Endothelial cell (in vitro differentiated cells): ENCODE measurements around the gene FHL3. TPM values are rescaled to one million over a fixed set of nuclear protein-coding genes. Genes with fewer than 3 reads are reported as not detected.

Experiments
- DNase-seq: peaks from one replicate; pipeline ENCODE4 v3.0.0; 2021; ENCODE audit warnings: low spot score
- H3K27ac Mint-ChIP-seq: one replicate; pipeline ENCODE4 v1.8.0; 2021; ENCODE audit warnings: mixed read lengths, inconsistent platforms; ENCODE audit not compliant: unreplicated experiment
- H3K27me3 Mint-ChIP-seq: one replicate; pipeline ENCODE4 v1.8.0; 2021; ENCODE audit warnings: mild to moderate bottlenecking, moderate library complexity, mixed read lengths, inconsistent platforms; ENCODE audit not compliant: unreplicated experiment
- H3K36me3 Mint-ChIP-seq: one replicate; pipeline ENCODE4 v1.8.0; 2021; ENCODE audit warnings: mild to moderate bottlenecking, low read depth, mixed read lengths, inconsistent platforms; ENCODE audit not compliant: unreplicated experiment
- H3K4me1 Mint-ChIP-seq: one replicate; pipeline ENCODE4 v1.8.0; 2021; ENCODE audit warnings: mild to moderate bottlenecking, mixed read lengths, inconsistent platforms; ENCODE audit not compliant: unreplicated experiment
- H3K4me3 Mint-ChIP-seq: one replicate; pipeline ENCODE4 v1.8.0; 2021; ENCODE audit warnings: mild to moderate bottlenecking, mixed read lengths, inconsistent platforms; ENCODE audit not compliant: unreplicated experiment
- H3K9me3 Mint-ChIP-seq: one replicate; pipeline ENCODE4 v1.8.0; 2021; ENCODE audit warnings: mixed read lengths, inconsistent platforms; ENCODE audit not compliant: unreplicated experiment
- total RNA-seq: library from RNA; stranded (reverse); fragmentation: NEBNext Ultra II Directional; extraction: Animal tissue kit (Norgen Biotek cat#: 25700); gene quantifications from one replicate; pipeline ENCODE4 v1.2.1, GENCODE V29; 2021; ENCODE audit not compliant: unreplicated experiment
- TF ChIP-seq, protein P1 (sequence below): fragments of 200-600 bp; sonication (generic); IDR thresholded peaks from one replicate; pipeline ENCODE4 v1.5.0; 2021; ENCODE audit warnings: antibody characterized with exemption; ENCODE audit not compliant: unreplicated experiment

FHL3 gene
- total RNA-seq, 1 donor from 2014 or later, result 142 TPM

- no peak for DNase-seq
- H3K4me3 Mint-ChIP-seq, result peak overlapping the region; percentile 71
Measured at GRCh38 chr1:38028671-38029070, 23.4 kb upstream of the FHL3 start.

GRCh38 chr1:38028105-38028591, 22.8 kb upstream of the FHL3 start:
- Mint-ChIP-seq H3K9me3 (no peaks in the 10 kb centered on the region), H3K4me1 (peaks cover 58% of the 10 kb centered on the region), H3K27me3 (peaks cover 5% of the 10 kb centered on the region), H3K27ac (no peak overlapping the region), H3K4me3 (peak overlapping the region; percentile 51), H3K36me3 (peaks cover 28% of the 10 kb centered on the region)
- DNase-seq, result no peak
- TF ChIP-seq, protein P1, sequence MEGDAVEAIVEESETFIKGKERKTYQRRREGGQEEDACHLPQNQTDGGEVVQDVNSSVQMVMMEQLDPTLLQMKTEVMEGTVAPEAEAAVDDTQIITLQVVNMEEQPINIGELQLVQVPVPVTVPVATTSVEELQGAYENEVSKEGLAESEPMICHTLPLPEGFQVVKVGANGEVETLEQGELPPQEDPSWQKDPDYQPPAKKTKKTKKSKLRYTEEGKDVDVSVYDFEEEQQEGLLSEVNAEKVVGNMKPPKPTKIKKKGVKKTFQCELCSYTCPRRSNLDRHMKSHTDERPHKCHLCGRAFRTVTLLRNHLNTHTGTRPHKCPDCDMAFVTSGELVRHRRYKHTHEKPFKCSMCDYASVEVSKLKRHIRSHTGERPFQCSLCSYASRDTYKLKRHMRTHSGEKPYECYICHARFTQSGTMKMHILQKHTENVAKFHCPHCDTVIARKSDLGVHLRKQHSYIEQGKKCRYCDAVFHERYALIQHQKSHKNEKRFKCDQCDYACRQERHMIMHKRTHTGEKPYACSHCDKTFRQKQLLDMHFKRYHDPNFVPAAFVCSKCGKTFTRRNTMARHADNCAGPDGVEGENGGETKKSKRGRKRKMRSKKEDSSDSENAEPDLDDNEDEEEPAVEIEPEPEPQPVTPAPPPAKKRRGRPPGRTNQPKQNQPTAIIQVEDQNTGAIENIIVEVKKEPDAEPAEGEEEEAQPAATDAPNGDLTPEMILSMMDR, result no peak

More at GRCh38 chr1:38028671-38029070, 23.4 kb upstream of the FHL3 start:
- Mint-ChIP-seq H3K27me3 (peaks cover 5% of the 10 kb centered on the region), H3K4me1 (peaks cover 58% of the 10 kb centered on the region), H3K9me3 (no peaks in the 10 kb centered on the region), H3K27ac (peak overlapping the region; percentile 84), H3K36me3 (peaks cover 24% of the 10 kb centered on the region)
- TF ChIP-seq, protein P1, result no peak

- DNase-seq, result no peak
- peak overlapping the region; percentile 51 for H3K4me3 Mint-ChIP-seq
- peaks cover 6% of the 10 kb centered on the region for H3K27me3 Mint-ChIP-seq
- TF ChIP-seq, protein P1, result no peak
- peak overlapping the region; percentile 81 for H3K27ac Mint-ChIP-seq
- peaks cover 33% of the 10 kb centered on the region for H3K36me3 Mint-ChIP-seq
- no peaks in the 10 kb centered on the region for H3K9me3 Mint-ChIP-seq
- H3K4me1 Mint-ChIP-seq, result peaks cover 58% of the 10 kb centered on the region
Measured at GRCh38 chr1:38027201-38028104, 22.1 kb upstream of the FHL3 start.

DNA sequence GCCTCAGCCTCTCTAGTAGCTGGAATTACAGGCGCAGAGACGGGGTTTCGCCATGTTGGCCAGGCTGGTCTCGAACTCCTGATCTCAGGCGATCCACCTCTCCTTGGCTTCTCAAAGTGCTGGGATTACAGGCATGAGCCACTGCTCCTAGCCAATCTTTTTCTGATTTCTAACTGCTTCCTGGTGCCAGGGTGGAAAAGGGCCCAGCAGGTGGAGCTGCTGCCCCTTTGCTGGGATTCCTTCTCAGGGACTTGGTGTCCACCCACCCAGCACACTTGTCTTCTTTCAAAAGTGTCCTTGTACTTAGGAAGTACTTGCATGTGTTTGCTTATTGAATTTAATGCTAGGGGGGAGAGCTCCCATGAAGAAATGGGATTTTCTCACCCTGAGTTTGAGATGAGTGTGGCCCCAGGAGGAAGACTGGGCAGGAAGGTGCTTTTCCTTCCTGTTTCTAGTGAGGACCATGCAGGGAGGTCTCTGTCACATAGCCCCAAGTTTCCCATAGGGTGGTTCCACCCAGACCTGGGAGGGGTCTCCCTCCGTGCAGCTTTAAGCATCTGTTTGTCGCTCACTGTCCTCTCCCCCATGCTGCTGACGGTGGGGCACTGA, 21.4 kb upstream of the FHL3 start:
- Mint-ChIP-seq H3K9me3 (no peaks in the 10 kb centered on the region), H3K36me3 (peaks cover 40% of the 10 kb centered on the region), H3K27ac (peak overlapping the region; percentile 94), H3K27me3 (peaks cover 6% of the 10 kb centered on the region), H3K4me1 (peaks cover 58% of the 10 kb centered on the region), H3K4me3 (peak overlapping the region; percentile 48)
- TF ChIP-seq, protein P1, result peak; percentile 58
- peak; percentile 71 for DNase-seq
